HepG2 (cell line): ENCODE results near the gene LBX2. TPM values are rescaled to one million over a fixed set of nuclear protein-coding genes. Genes with fewer than 3 reads are reported as not detected.

Source experiments
- CENPBD1 ChIP-seq: sonication (generic); formaldehyde crosslinking; IDR thresholded peaks from 2 replicates; pipeline ENCODE4 v1.8.0; 2022; ENCODE audit warnings: missing genetic modification reagents, low read depth, mild to moderate bottlenecking, borderline replicate concordance
- E2F5 ChIP-seq: sonication (generic); formaldehyde crosslinking; conservative IDR thresholded peaks from 2 replicates; pipeline ENCODE4 v1.4.0; 2020; ENCODE audit warnings: missing genetic modification reagents
- GFI1 ChIP-seq: sonication (generic); formaldehyde crosslinking; IDR thresholded peaks from 2 replicates; pipeline ENCODE4 v1.5.0; 2020; ENCODE audit warnings: missing genetic modification reagents, mild to moderate bottlenecking, borderline replicate concordance
- HNRNPH1 ChIP-seq: fragments of 200-400 bp; formaldehyde crosslinking; optimal IDR thresholded peaks from 2 replicates; pipeline ENCODE3; 2017; ENCODE audit warnings: mild to moderate bottlenecking, low read depth, low read length
- HOXD1 ChIP-seq: sonication (generic); formaldehyde crosslinking; IDR thresholded peaks from 2 replicates; pipeline ENCODE4 v1.5.0; 2020; ENCODE audit warnings: missing genetic modification reagents
- LBX2 ChIP-seq: sonication (generic); formaldehyde crosslinking; IDR thresholded peaks from 2 replicates; pipeline ENCODE4 v1.5.0; 2020; ENCODE audit warnings: missing genetic modification reagents, mild to moderate bottlenecking, borderline replicate concordance
- NCOA5 ChIP-seq: sonication (generic); formaldehyde crosslinking; IDR thresholded peaks from 2 replicates; pipeline ENCODE4 v1.4.0; 2020; ENCODE audit warnings: missing genetic modification reagents
- NFKBIZ ChIP-seq: IDR thresholded peaks from 2 replicates; pipeline ENCODE4 v1.6.1; 2018; ENCODE audit warnings: missing genetic modification reagents, missing compliant biosample characterization
- PHB2 ChIP-seq: fragments of 450-650 bp; IDR thresholded peaks from 2 replicates; pipeline ENCODE4 v1.6.1; 2018; ENCODE audit not compliant: partially characterized antibody
- PRMT3 ChIP-seq: sonication (generic); formaldehyde crosslinking; IDR thresholded peaks from 2 replicates; pipeline ENCODE4 v1.8.1; 2022; ENCODE audit warnings: low read depth, mild to moderate bottlenecking, moderate library complexity, missing genetic modification reagents, borderline replicate concordance
- SNAPC2 ChIP-seq: sonication (generic); formaldehyde crosslinking; IDR thresholded peaks from 2 replicates; pipeline ENCODE4 v1.8.1; 2022; ENCODE audit warnings: mild to moderate bottlenecking, missing genetic modification reagents
- SUZ12 ChIP-seq: fragments of 150-350 bp; IDR thresholded peaks from 2 replicates; pipeline ENCODE4 v1.6.1; 2014; ENCODE audit warnings: low read depth, low read length
- TRIM24 ChIP-seq: sonication (generic); formaldehyde crosslinking; IDR thresholded peaks from 2 replicates; pipeline ENCODE4 v1.8.0; 2022; ENCODE audit warnings: mild to moderate bottlenecking, missing genetic modification reagents
- ZFYVE20 ChIP-seq: sonication (generic); formaldehyde crosslinking; IDR thresholded peaks from 2 replicates; pipeline ENCODE4 v1.8.0; 2023; ENCODE audit warnings: low read depth, mild to moderate bottlenecking, moderate library complexity, missing genetic modification reagents, borderline replicate concordance
- ZNF296 ChIP-seq: sonication (generic); formaldehyde crosslinking; conservative IDR thresholded peaks from 2 replicates; pipeline ENCODE4 v1.5.0; 2020; ENCODE audit warnings: mild to moderate bottlenecking, missing genetic modification reagents
- ZNF329 ChIP-seq: sonication (generic); formaldehyde crosslinking; IDR thresholded peaks from 2 replicates; pipeline ENCODE4 v1.9.0; 2021; ENCODE audit warnings: low read depth, mild to moderate bottlenecking, missing genetic modification reagents
- ZNF34 ChIP-seq: sonication (generic); formaldehyde crosslinking; IDR thresholded peaks from 2 replicates; pipeline ENCODE4 v1.4.0; 2020; ENCODE audit warnings: mild to moderate bottlenecking, missing genetic modification reagents, borderline replicate concordance
- ZNF724P ChIP-seq: sonication (generic); formaldehyde crosslinking; IDR thresholded peaks from 2 replicates; pipeline ENCODE4 v1.8.0; 2022; ENCODE audit warnings: missing genetic modification reagents, borderline replicate concordance
- ZSCAN12 ChIP-seq: sonication (generic); formaldehyde crosslinking; IDR thresholded peaks from 2 replicates; pipeline ENCODE4 v1.9.0; 2021; ENCODE audit warnings: mild to moderate bottlenecking, missing genetic modification reagents
- polyA plus RNA-seq, 8 experiments: library from polyadenylated mRNA; depleted of rRNA in 3 of 8; stranded (reverse) in 7 of 8; unstranded in 1 of 8; fragments of >200 nt; fragmentation: Illumina TruSeq in 4 of 8; extraction: Trizol in 4 of 8; gene quantifications; 2 replicates each; pipeline versions ENCODE4 v1.2.1 to v1.2.3, GENCODE V29; 2011 to 2016; ENCODE audit warnings: low read depth in 4 of 8, missing spikeins in 1 of 8, mixed read lengths in 1 of 8; ENCODE audit not compliant: insufficient read depth in 1 of 8
- total RNA-seq, 5 experiments: library from RNA; depleted of rRNA; stranded (reverse); fragments of >200 nt; fragmentation: Illumina TruSeq; extraction: Trizol; gene quantifications; 2 replicates each; pipeline ENCODE4 v1.2.3, GENCODE V29; 2016; ENCODE audit warnings: low read depth in 1 of 5
- TF ChIP-seq, protein P1 (sequence below): IDR thresholded peaks from 2 replicates; pipeline ENCODE4 v1.6.1; 2012; ENCODE audit warnings: low read length, improper control_type of control experiment
- TF ChIP-seq, protein P2 (sequence below): sonication (generic); formaldehyde crosslinking; IDR thresholded peaks from 2 replicates; pipeline ENCODE4 v1.8.0; 2022; ENCODE audit warnings: mild to moderate bottlenecking, missing genetic modification reagents; ENCODE audit not compliant: insufficient replicate concordance

LBX2 gene
- total and polyA plus RNA-seq, 2 of the 13 experiments (the other 11 are each of a cell fraction or from before 2014, with no cell fraction given), result 6.4 to 8.1 TPM

- TF ChIP-seq GFI1 (CRISPR knock-in tag) (no peak; the same call in 1 of the 2 replicates), NCOA5 (CRISPR knock-in tag) (no peak), CENPBD1 (CRISPR knock-in tag) (no peak), ZNF329 (CRISPR knock-in tag) (no peak), E2F5 (CRISPR knock-in tag) (no peak), ZFYVE20 (CRISPR knock-in tag) (no peak), ZNF296 (CRISPR knock-in tag) (0 out of 2 replicates have a peak, but pooled peaks have one; percentile 59), ZSCAN12 (no peak), HOXD1 (CRISPR knock-in tag) (no peak), LBX2 (CRISPR knock-in tag) (no peak), SUZ12 (no peak), ZNF724P (CRISPR knock-in tag) (no peak), PHB2 (no peak), SNAPC2 (no peak), NFKBIZ (CRISPR knock-in tag) (no peak), TRIM24 (no peak), PRMT3 (CRISPR knock-in tag) (no peak), HNRNPH1 (no peak), ZNF34 (0 out of 2 replicates have a peak, but pooled peaks have one; percentile 46)
- TF ChIP-seq, protein P1, sequence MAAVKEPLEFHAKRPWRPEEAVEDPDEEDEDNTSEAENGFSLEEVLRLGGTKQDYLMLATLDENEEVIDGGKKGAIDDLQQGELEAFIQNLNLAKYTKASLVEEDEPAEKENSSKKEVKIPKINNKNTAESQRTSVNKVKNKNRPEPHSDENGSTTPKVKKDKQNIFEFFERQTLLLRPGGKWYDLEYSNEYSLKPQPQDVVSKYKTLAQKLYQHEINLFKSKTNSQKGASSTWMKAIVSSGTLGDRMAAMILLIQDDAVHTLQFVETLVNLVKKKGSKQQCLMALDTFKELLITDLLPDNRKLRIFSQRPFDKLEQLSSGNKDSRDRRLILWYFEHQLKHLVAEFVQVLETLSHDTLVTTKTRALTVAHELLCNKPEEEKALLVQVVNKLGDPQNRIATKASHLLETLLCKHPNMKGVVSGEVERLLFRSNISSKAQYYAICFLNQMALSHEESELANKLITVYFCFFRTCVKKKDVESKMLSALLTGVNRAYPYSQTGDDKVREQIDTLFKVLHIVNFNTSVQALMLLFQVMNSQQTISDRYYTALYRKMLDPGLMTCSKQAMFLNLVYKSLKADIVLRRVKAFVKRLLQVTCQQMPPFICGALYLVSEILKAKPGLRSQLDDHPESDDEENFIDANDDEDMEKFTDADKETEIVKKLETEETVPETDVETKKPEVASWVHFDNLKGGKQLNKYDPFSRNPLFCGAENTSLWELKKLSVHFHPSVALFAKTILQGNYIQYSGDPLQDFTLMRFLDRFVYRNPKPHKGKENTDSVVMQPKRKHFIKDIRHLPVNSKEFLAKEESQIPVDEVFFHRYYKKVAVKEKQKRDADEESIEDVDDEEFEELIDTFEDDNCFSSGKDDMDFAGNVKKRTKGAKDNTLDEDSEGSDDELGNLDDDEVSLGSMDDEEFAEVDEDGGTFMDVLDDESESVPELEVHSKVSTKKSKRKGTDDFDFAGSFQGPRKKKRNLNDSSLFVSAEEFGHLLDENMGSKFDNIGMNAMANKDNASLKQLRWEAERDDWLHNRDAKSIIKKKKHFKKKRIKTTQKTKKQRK, result no peak
- TF ChIP-seq, protein P2, sequence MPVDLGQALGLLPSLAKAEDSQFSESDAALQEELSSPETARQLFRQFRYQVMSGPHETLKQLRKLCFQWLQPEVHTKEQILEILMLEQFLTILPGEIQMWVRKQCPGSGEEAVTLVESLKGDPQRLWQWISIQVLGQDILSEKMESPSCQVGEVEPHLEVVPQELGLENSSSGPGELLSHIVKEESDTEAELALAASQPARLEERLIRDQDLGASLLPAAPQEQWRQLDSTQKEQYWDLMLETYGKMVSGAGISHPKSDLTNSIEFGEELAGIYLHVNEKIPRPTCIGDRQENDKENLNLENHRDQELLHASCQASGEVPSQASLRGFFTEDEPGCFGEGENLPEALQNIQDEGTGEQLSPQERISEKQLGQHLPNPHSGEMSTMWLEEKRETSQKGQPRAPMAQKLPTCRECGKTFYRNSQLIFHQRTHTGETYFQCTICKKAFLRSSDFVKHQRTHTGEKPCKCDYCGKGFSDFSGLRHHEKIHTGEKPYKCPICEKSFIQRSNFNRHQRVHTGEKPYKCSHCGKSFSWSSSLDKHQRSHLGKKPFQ (CRISPR knock-in tag), result peak; percentile 40
Observed at GRCh38 chr2:74507926-74508520, 8.6 kb upstream of the LBX2 start (continued).
